Cerebellar nuclear complex (tissue), 1 donor: ENCODE measurements around the gene AMY1A.
"Not testable (repeated sequence)": the region's sequence is repeated elsewhere in the genome, so short reads cannot be mapped to it uniquely, and the experiment has no call there.

Experiments used
- DNase-seq, 2 experiments: peaks; one replicate each; lab custom pipeline; 2025; lab: John Stamatoyannopoulos, UW

Gene AMY1A

GRCh38 chr1:103655460-103655859 is at the start of gene AMY1A:
AMY1A (plus strand) TSS chr1:103655760; CDS start chr1:103656331, 571 bp downstream.
- not testable (repeated sequence) for DNase-seq

DNA sequence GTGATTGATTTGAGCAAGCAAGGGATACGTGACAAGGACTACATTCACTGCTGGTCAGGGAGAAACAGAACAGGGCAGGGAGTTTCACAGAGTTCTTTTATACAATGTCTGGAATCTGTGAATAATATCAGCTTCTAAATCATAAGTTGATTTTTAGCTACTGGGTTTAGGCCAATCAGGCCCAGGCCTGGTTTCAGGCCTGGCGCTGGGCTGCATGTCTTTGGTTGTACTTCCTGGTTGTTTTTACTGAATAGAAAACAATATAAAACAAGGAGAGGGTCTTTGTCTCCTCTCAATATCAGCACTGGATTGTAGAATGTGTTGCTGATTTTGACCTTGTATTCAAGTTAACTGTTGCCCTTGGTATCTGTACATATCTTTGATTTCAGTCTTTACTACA is 39.2 kb upstream of the AMY1A start:
- DNase-seq: no peak

- DNase-seq: not testable (repeated sequence)
These were observed 38.5 kb upstream of the AMY1A start, which contains the start of gene AMY2A for GRCh38 chr1:103616994-103617477. AMY2A (plus strand) TSS chr1:103617427; CDS start chr1:103617441, 14 bp downstream.

- not testable (repeated sequence) for DNase-seq
These were observed 28.1 kb upstream of the AMY1A start for GRCh38 chr1:103627436-103627835.

GRCh38 chr1:103641194-103641593 is 14.4 kb upstream of the AMY1A start:
- DNase-seq: not testable (repeated sequence)

- DNase-seq: not testable (repeated sequence)
These were observed 11.7 kb upstream of the AMY1A start for GRCh38 chr1:103643908-103644307.

DNA sequence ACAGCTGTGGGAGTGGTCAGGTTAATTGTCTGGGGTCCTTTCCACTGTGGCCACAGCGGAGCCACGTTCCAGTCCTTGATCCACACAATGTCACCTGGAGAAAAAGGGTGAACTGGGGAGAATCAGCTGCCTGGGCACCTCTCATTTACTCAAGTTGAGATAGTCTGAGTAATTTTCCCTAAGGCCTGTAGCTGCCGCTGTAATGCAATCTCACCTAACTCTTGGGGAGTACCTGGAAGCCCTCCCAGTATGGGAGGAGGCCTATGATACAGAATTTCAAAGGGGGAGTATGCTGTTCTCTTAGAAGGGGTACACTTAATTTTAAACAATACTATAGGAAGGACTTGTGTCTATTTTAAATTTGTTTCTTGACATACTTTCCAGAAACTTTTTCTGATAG is 5.3 kb upstream of the AMY1A start:
- not testable (repeated sequence) for DNase-seq

GRCh38 chr1:103650889-103651288 is 4.7 kb upstream of the AMY1A start:
- not testable (repeated sequence) for DNase-seq

DNA sequence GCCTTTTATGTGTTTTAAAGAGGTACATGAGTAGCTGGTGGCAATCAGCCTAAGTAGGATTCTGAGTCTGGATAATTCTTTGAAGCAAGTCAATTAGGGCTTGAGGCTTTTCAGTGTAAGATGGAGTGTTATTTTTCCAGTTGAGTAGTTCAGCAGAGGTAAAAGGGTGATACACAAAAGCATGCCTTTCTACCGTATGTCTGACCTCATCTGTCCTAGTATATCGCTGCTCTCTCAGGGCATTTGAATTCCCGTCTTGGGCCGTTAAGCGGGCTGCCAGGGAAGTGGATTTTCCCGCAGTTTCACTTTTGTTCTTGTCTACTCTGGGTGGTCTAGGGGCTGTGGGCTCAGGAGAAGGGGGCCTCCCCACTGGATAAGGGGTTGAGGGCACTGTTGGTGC is 1.4 kb upstream of the AMY1A start:
- not testable (repeated sequence) for DNase-seq

DNA sequence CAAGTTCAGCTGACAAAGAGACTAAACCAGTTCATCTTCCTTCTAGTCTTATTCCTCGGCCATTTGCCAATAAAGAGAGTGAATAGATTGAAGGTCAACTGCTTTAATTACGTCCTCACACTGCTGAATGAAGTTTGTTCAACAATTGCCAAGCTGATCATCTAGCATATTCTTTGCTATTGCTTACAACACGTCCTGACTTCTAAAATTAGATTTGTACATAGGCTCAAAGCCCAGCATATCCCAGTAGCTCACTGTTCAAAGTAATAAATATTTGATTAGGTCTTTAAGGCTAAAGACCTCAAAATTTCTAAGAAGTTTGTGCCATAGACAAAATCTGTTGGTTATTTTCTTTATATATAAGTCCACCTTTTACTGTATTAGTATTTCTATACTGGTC is 20.8 kb downstream of the AMY1A start:
- DNase-seq: not testable (repeated sequence)

GRCh38 chr1:103696110-103696509 is 40.5 kb downstream of the AMY1A start, which contains the start of gene AMY1B:
AMY1B (minus strand) TSS chr1:103696210; CDS start chr1:103695639, 571 bp downstream.
- DNase-seq: not testable (repeated sequence)

DNA sequence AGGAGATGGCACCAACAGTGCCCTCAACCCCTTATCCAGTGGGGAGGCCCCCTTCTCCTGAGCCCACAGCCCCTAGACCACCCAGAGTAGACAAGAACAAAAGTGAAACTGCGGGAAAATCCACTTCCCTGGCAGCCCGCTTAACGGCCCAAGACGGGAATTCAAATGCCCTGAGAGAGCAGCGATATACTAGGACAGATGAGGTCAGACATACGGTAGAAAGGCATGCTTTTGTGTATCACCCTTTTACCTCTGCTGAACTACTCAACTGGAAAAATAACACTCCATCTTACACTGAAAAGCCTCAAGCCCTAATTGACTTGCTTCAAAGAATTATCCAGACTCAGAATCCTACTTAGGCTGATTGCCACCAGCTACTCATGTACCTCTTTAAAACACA is 41.9 kb downstream of the AMY1A start:
- not testable (repeated sequence) for DNase-seq

GRCh38 chr1:103700669-103701068 is 45.1 kb downstream of the AMY1A start:
- DNase-seq: not testable (repeated sequence)

DNA sequence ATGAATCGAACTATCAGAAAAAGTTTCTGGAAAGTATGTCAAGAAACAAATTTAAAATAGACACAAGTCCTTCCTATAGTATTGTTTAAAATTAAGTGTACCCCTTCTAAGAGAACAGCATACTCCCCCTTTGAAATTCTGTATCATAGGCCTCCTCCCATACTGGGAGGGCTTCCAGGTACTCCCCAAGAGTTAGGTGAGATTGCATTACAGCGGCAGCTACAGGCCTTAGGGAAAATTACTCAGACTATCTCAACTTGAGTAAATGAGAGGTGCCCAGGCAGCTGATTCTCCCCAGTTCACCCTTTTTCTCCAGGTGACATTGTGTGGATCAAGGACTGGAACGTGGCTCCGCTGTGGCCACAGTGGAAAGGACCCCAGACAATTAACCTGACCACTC is 45.7 kb downstream of the AMY1A start:
- DNase-seq: not testable (repeated sequence)

DNA sequence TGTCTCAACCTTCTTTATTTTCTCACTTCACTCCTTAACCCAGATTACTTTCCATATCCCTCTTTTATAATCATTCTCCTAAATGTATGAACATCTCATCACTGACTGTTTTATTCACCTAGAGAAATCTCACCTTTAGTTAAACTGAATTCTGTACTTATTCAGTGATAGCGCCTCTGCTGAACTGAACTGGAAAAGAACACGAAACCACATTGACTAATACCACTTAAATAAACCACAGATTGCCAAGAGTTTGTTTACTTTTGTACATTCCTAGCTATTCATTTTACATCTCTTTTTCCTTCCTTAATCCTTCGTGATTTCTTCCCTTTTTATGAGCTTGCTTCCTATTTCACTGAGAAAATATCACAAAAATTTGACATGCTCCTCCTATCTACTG is 52.1 kb downstream of the AMY1A start:
- not testable (repeated sequence) for DNase-seq

DNA sequence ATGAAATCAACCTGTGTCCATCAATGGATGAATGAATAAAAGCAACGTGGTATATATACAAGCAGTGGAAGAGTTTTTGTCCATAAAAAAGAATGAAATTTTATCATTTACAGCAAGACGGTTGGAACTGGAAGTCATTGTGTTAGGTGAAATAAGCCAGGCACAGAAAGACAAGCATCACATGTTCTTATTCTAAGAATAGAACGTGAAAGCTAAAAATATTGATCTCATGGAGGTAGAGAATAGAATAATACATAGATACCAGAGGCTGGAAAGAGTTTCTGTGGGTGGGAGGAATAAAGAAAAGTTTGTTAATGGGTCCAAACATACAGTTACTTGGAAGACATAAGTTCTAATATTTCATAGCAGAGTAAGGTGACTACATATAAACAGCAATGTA is 54.8 kb downstream of the AMY1A start:
- DNase-seq: not testable (repeated sequence)
